Ishikawa (cell line): ENCODE data around the gene OAS3.

Experiments
- CEBPB ChIP-seq: IDR thresholded peaks from 2 replicates; pipeline ENCODE4 v1.6.1; 2012
- EP300 ChIP-seq: IDR thresholded peaks from 2 replicates; pipeline ENCODE4 v1.6.1; 2012; ENCODE audit warnings: borderline replicate concordance
- MAX ChIP-seq: IDR thresholded peaks from 2 replicates; pipeline ENCODE4 v1.6.1; 2012
- ZBTB7A ChIP-seq: IDR thresholded peaks from 2 replicates; pipeline ENCODE4 v1.6.1; 2012; ENCODE audit warnings: low read depth
- TF ChIP-seq, protein P1 (sequence below): IDR thresholded peaks from 2 replicates; pipeline ENCODE4 v1.6.1; 2012; ENCODE audit warnings: low read depth, mild to moderate bottlenecking

- TF ChIP-seq, protein P1, sequence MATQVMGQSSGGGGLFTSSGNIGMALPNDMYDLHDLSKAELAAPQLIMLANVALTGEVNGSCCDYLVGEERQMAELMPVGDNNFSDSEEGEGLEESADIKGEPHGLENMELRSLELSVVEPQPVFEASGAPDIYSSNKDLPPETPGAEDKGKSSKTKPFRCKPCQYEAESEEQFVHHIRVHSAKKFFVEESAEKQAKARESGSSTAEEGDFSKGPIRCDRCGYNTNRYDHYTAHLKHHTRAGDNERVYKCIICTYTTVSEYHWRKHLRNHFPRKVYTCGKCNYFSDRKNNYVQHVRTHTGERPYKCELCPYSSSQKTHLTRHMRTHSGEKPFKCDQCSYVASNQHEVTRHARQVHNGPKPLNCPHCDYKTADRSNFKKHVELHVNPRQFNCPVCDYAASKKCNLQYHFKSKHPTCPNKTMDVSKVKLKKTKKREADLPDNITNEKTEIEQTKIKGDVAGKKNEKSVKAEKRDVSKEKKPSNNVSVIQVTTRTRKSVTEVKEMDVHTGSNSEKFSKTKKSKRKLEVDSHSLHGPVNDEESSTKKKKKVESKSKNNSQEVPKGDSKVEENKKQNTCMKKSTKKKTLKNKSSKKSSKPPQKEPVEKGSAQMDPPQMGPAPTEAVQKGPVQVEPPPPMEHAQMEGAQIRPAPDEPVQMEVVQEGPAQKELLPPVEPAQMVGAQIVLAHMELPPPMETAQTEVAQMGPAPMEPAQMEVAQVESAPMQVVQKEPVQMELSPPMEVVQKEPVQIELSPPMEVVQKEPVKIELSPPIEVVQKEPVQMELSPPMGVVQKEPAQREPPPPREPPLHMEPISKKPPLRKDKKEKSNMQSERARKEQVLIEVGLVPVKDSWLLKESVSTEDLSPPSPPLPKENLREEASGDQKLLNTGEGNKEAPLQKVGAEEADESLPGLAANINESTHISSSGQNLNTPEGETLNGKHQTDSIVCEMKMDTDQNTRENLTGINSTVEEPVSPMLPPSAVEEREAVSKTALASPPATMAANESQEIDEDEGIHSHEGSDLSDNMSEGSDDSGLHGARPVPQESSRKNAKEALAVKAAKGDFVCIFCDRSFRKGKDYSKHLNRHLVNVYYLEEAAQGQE, result no peak
- TF ChIP-seq CEBPB, result no peak
- no peak for TF ChIP-seq MAX
- no peak for TF ChIP-seq ZBTB7A
- TF ChIP-seq EP300, result no peak
Measured at GRCh38 chr12:112894128-112894527, 44.1 kb upstream of the OAS3 start.
